ENCODE measurements around the gene RGS14.
"Not testable (repeated sequence)": the region's sequence is repeated elsewhere in the genome, so short reads cannot be mapped to it uniquely, and the experiment has no call there.

Gene RGS14

DNA sequence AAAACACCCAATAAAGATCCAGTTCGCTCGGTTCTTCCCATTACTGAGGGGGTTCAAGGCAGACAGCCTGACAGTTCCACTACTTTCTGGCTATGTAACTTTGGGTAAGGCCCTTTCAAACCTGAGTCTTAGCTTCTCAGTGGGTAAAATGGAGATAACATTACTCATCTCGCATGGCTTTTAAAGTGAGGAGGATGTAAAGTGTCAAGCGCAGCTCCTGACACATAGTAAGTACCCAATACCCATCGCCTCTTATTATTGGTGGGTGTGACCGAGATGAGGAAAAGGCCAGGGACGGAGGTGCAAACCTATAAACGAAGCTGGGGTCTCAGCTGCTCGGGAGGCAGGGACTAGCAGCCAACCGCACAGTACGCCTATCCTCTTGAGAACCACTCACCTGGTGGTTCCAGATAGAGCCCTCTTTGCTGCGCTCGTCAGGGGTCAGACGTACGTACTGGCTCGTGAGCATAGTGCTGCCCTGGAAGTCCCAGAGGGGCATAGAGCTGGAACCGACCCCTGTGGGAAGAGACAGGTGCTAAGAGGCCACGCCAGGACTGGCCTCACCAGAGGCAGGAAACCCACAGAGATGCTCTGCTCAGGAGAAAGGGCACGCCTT is 6.8 kb upstream of the RGS14 start:
- DNase-seq, result no peak

DNA sequence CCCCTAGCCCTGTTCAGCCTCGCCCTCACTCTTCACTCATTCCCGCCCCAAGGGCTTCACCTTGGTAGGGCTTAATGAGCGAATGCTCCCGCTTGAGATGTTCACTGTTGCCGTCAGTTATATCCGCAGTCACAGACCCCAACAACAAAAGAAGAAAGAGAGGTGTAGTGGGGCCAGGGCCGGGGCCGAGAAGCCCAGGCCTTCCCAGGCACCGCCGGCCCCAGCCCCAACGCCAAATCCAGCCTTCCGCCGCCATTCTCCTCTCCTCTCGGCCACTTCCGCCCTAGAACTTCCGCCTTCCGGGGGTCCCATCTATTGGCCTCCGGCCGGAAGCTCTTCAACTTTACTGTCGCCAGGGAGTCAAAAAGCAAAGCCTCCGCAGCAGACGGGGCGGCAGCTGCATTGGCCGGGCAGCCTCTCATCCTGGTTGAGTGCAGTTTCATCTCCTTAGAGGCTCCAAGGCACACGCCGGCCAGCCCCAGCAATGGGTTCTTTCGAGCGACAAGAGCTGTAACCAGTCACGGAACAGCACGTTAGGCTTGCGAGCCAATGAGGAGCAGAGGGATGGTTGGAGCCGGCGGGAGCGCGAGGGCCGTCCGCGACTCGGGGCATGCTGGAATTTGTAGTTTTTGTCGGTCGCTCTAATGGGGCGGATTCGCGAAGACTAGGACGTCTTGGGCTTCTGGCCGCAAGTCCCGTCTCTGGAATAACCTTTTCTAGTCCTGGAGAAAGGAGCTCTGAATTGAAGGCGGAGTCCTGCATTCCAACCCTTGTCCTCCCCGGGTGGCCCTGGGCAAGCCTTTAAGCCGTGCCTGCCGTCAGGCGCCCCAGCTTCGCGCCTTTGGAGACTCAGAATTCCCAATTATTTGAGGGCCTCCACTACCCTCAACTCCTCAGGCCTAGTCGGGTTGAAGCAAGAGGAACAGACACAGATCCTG is 6.1 kb upstream of the RGS14 start, which contains the start of gene LMAN2:
Gene LMAN2, minus strand, starts transcription at position 277 of the 938 bp plus-strand sequence. Its CDS starts 21 bp downstream, at position 256.
- DNase-seq, result peak; percentile 68

DNA sequence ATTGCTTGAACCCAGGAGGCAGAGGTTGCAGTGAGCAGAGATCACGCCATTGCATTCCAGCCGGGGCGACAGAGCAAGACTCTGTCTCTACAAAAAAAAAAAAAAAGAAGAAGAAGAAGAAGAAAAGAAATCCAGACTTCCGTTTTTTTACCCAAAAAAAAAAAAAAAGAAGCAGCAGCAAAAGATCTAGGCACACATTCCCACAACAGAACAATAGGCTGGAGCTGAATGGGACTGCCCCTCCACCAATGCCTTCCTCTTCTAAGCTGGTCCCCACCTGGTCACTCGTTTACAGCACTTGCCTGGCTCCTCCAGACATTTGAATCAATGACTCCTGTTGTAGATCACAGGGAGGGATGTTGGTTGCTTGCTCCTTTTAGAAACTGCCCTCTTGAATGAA is 4.6 kb upstream of the RGS14 start:
- no peak for DNase-seq

DNA sequence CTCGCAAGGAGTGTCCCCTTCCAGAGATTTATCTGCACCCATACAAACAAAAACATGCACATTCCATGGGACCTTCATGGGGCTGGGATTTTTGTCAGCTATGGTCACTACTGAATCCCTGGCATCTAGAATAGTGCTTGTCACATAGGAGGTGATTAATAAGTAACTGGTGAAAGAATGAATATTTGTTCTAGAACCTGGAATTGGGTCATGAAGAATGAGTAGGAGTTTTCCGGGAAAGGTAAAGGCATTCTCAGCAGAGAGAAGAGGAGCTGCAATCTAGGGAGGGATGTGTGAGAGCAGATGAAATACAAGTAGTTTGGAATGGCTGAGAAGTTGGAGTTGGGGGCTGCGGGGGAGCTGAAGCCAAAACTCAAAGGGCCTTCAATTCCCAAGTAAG is 3.5 kb upstream of the RGS14 start:
- DNase-seq, result no peak

DNA sequence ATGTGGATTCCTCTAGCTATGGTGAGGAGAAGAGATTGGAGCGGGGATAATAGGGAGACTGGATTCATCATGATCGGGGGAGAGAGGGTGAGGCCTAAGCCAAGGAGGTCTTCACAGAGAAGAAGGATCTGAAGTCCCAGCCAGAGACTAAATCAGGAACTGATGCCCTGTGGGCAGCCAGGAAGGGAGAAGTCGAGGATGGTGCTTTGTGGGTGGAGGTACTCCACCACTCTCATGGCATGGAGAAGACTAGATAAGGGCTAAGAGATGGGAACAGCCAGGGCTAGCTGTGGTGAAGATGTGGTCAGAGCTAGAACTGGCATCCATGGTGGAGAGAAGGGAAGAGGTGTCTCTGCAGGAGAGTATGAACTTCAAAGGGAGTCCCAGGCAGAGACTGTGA is 3.0 kb upstream of the RGS14 start:
- no peak for DNase-seq

DNA sequence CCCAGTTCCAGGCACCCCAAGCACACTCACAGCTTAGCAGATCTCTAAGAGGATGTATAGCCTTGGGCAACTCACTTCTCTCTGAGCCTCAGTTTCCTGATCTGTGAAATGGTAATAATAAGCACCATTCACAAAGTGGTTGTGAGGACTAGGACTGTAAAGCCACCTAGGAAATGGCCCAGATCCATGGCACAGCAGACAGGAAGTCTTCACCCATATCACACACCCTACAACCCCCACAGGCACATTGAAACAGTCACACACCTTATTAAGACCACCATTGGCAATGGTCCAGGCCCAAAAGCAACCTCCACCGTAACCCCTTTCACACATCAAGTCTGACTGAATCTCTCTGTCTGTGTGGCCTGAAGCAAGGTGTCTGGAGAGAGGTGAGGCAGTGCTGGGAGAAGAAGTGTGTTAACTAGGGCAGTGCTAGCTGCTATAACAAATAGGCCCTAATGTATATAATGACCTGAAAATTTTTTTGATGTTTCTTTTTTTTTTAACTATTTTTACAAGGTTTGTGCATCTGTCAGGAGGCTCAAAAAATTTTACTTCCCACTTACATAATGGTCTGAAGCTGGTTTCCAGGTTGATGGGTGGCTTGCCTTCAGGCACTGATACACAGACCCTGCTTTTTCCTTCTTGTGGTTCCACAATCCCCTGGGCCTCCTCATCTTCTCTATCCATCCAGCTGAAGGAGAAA is 2.4 kb upstream of the RGS14 start:
- no peak for DNase-seq

DNA sequence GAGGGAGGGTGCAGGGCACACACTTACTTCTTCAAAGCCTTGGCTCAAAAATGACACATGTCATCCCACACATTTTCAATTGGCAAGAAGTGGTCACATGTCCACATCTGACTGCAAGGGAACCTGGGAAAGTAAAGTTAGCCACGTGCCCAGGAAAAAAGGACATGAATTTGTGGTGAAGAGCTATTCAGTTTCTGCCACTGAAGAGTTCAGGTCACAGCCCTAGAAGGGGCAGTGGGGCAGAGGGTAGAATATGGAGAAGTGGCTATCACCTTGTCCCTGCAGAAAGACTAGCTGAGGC is 1.9 kb upstream of the RGS14 start:
- DNase-seq, result no peak

DNA sequence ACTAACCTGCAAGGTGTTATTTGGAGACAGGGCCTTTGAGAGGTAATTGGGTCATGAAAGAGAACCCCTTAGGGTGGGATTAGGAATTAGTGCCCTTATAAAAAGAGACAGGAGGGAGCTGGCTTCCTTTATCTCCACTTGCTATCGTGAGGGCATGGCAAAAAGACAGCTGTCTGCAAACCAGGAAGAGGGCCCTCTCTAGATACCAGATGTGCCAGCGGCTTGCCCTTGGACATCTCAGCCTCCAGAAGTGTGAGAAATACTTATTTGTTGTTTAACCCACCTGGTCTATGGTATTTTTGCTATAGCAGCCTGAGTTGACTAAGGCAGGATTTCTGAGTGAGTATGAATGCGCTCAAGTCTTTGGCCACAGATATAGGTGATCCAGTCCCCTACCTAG is 978 bp upstream of the RGS14 start:
- no peak for DNase-seq

DNA sequence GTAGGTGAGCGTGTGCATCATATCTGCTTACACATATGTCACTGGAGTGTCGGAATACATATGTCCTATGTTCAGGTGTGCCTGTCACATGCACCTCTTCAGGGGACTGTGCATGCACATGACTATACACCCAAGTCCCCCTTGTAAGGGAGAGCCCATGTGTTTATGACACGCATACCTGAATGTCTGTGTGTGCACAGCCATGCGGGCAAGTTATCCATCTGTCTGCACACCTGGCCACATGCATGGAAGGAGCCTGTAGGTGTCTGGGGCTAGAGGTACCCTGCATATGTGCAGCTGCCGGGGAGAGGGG is 622 bp upstream of the RGS14 start:
- DNase-seq, result no peak

DNA sequence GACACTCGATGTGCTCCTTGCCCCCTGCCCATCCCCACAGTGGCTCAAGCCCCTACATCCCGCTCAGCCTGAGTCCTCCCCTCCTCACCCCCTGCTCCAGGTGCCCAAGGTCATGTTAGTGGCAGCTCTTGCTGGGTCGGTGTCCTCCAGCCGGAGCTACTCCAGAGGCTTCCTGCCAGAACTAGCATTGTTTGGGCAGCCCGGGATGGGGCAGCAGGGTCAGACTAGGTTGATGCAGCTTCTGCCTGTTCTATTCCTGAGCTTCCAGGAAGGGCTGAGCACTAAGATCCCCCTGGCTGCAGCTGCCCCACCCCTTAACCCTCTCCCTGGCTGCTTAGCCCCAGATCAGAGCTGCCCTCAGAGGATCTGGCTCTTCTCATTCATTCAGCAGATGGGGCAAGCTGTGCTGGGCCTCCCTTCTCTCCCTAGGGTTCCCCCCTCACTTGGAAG is 671 bp downstream of the RGS14 start:
- DNase-seq, result no peak

DNA sequence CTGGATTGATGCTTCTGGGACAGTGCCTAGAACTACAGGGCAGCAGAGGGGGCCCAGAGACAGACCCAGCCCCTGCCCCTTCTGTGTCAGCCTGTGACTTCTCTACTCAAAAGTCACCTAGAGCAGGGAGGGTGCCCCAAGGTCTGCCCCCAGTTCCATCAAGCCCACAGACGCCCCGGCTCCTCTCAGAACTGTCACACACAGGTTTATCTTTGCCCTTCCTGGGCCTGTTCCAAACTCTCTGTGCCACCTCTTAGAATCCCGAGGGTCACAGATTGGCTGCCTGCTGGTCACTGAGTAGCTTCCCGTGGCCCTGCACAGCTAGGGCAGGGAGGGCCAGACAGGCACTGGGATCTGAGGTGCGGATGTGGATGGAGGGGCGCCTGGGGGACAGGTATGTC is 1.7 kb downstream of the RGS14 start:
- no peak for DNase-seq

DNA sequence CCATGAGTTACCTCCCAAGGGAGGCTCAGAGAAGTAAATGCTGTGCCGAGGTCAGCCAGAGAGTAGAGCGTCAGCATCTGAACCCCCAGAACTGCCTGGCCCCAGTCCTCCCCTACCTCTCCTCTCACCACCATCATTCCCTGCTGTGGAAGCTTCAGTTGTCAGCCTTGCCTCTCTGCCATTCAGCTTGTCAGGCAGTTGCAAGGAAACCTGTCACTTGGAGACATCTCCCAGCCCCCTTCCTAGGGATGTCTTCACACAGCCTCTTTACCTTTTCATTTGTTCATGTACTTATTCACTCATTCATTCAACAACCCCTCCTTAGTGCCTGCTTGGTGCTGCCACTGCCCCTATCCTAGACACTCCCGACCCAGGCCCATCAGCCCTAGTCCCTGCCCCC is 2.1 kb downstream of the RGS14 start:
- no peak for DNase-seq

DNA sequence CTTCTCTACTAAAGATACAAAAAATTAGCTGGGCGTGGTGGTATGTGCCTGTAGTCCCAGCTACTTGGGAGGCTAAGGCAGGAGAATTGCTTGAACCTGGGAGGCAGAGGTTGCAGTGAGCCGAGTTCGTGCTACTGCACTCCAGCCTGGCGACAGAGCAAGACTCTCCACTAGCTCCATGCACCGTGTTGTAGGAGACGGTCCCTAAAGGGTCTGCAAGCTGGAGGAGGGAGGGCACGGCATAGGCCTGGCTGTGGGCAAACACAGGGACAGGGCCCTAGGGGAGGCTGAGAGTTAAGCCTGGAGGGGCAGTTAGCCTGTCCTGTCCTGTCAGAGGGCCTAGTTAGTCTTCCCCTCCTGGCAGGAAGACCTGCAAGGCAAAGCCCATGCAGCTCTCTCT is 3.0 kb downstream of the RGS14 start:
- DNase-seq, result not testable (repeated sequence)

DNA sequence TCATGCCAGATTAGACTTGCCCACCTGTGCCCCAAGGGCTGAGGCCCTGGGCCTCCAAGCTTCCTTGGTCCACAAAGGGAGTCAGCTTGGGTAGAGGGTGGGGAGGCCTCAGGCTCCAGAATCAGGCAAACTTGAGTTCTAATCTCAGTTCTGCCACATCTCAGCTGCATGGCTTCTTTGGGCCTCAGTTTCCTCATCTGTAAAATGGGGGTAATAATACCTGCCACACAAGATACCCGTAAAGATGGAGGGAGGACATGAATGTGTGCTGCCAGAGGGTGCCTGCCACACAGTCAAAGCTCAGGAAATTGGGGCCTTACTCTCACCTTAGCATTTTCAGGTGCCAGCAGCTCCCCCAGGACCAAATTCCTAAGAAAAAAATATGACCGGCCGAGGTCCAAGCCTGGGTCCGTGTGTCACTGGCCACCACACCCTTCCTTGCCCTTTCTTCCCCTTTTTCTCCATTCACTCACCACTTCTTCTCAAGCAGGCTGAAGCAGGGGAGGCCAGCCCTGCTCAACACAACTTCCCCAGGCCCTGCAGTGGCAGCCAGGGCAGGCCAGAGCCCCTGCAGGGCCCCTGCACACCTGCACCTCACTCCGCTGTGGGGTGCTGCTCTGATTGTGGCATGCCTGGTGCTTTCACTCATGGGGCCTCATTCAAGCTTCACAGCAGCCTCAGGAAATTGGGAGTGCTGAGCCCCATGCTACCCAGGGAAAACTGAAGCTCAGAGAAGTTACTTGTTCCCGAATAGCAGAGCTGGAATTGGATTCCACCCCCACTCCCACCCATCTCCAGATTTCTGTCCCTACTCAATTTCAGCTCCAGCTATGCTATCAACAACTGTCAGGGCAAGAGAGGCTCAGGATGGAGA is 3.9 kb downstream of the RGS14 start:
- DNase-seq, result no peak

DNA sequence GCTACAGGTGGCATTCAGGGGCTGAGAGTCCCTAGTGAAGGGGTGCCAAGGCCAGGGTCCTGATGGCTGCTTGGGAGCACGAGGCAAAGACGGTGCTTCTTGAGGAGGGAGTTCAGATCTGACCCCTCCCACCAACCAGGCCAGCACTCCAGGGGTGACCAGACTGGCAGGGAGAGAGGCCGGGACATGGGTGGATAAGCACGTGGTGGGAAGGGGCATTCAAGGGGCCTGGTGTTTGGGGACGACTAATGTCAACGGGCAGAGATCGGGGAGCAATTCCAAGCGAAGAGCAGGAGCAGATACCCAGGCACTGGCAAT is 4.5 kb downstream of the RGS14 start:
- no peak for DNase-seq

DNA sequence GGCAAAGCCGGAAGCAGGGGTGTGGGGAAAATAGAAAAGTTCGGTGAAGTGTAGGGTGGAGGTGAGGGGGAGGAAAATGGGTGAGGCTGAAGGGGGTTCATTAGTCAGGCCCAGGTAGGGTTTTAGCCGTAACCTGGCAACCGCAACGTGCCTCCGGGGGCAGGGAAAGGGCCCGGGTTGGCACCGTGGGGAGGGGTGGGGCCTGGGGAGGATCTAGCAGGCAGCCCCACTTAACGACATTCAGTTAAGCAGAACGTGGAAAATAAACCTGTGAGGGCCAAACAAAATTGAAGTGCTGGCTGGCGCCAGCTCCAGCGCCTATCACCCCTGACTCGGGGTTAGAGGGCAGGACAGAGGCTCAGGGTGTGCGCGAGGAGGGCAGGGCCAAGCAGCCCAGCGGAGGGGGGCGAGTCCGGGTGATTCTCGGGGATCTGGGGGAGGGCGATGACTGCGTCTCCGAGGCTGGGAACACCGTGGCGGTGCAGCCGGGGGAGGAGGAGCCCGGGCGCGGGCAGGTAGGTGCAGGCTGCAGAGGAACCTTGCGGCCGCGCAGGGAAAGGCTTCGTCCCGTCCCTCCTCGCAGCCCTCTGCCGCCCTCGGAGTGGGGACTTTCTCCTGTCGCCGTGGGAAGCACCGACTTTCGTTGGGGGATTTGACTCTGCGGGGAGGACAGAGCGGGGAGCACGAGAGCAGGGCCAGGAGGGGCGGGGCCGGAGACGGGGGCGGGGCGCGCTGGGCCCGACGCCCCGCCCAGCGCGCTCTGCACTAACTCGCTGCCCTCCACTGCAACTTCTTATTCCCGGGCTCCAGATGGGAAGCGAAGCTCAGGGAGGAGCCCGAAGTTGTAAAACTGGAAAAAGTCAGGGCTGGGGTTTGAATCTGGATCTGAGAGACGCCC is 5.1 kb downstream of the RGS14 start:
- no peak for DNase-seq

DNA sequence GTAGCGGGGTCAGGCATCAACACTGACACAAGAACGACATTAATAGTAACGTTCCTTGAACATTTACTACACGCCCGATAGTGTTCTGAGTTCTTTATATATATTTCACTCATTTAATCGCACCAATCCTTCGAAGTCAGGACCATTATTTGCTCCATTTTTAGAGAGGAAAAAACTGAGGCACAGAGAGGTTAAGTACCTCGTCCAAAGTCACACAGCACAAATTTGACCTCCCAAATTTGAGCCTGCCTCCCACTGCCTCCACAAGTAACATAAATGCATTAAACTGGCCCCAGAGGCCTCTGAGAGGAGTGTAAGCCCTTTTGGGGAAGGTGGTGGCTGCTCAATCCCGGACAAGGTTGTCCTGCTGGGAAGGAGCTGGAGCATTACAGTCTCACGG is 5.8 kb downstream of the RGS14 start:
- no peak for DNase-seq

DNA sequence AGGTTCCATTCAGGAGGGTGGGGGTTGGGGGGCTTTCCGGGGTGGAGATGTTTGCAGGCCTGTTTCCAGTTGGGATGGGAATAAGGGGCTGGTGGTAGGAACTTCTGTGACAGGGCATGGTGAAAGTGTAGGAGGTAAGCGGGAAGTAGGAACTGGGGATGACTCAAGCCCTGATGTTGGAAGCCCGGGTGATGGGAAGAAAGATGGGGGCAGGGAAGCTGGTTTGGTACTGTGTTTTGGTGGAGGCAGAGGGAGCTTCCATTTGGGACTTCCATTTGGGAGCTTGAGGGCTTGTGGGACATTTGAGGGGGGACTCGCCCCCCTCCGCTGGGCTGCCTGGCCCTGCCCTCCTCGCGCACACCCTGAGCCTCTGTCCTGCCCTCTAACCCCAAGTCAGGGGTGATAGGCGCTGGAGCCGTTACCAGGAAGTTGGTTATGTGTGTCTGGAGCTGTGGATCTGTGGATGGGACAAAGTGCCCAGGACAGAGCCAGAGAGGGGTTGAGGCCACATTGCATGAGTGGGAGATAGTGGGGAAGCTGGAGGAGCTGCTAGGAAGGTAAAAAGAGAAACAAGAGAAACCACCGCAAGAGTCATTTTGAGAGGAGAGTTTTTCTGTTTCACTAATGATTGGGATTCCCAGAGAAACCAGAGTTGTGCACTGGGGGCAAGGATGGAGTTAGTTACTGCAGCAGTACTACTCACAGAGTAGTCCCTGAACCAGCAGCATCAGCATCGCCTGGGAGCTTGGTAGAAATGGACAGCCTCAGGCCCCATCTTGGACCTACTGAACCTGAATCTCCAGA is 6.6 kb downstream of the RGS14 start:
- DNase-seq, result no peak

DNA sequence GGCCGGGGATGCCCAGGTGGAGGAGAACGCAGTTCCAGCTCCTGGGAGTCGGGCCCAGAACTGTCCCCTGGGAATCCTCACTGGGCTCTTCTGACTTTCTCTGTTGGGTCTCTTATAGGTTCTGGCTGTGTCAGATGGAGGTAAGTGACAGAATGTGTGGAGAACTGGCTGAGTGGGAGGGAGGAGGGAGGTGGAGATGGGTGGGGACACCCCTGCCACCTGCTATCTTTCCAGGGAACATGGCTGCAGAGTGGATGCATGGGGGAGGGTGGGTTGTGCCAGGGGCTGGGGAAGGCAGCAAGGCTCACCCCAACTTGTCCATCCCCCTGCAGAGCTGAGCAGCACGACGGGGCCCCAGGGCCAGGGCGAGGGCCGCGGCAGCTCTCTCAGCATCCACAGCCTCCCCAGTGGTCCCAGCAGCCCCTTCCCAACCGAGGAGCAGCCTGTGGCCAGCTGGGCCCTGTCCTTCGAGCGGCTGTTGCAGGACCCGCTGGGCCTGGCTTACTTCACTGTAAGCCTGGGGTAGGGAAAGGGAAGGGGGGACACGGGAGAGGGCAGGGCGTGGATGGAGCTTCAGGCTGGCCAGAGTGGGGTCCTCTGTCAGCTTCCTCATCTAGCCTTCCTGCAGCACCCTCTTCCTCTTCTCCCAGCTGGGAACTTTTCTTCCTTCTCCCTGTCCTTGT is 8.3 kb downstream of the RGS14 start:
- no peak for DNase-seq

DNA sequence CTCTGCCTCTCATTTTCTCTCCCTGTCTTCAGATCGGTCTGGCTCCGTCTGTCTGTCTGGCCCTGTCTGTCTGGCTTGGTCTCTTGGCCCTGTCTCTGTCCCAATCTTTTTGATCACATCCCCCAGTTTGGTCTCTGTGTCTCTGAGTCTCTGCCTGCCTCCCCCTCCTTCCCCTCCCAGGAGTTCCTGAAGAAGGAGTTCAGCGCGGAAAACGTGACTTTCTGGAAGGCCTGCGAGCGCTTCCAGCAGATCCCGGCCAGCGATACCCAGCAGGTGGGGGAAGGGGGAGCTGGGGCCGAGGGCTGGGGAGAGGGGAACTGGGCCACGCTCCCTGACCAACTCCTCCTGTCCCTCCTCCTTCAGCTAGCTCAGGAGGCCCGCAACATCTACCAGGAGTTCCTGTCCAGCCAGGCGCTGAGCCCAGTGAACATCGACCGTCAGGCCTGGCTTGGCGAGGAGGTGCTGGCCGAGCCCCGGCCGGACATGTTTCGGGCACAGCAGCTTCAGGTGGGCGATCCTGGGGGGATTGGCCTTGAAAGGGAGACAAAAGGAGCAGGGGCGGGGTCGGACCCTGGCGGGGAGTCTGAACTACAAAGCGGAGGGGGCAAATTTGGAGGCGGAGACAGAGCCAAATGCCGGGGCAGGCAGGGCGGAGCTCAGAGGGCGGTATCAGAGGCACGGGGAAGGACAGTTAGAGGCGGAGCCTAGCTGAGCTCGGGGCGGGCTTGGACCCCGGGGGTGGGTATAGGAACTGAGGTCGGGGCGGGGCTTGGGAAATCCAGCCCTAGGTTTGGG is 9.0 kb downstream of the RGS14 start:
- DNase-seq, result no peak
